ENCODE measurements around the gene SPO11. TPM values are rescaled to one million over a fixed set of nuclear protein-coding genes. Genes with fewer than 3 reads are reported as not detected.

The SPO11 gene
- total and polyA plus RNA-seq, 2 of the 8 experiments (the other 6 are each of a cell fraction or from before 2014, with no cell fraction given) = not detected

DNA sequence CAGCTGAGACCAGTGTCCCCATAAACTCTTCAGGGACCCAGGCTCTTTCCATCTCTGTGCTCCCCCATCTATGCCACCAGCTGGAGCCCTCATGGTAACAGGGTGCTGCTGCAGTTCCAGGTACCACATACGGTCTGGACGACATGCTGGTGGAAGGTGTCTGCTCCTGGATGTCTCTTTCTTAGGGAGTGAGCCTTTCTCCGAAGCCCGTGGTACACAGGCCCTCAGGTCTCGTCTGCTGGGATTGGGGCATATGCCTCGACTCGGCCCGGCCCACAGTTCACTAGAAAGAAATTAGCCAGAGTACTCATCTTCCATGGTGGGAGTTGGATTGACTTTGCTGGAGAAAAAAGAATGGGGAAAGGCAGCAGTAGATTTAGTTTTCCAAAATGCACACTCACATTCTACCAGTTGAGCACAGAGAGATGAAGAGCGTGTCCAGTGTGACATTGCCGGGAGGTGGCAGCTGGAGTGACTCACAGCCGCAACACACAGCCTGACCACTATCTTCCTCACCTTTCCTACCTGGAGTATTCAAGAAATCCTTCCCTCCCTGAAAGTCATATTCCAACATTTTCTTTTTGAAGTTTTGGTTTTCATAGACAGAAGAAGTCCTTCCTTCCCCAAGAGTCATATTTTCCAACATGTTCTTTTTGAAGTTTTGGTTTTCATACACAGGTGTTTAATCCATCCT lies 18.6 kb upstream of the SPO11 start (continued):
- TF ChIP-seq BACH1 (IDR thresholded peaks at IDR 0.05; ENCODE audit: low read length) = no peak

All from H1 (cell line).